ENCODE measurements around the gene TAF15.

- TF ChIP-seq CTCF (IDR thresholded peaks at IDR 0.05 in 4 of 5, conservative IDR thresholded peaks at IDR 0.05 in 1 of 5) (no peak), POLR2A (IDR thresholded peaks at IDR 0.05) (no peak)
Measured at GRCh38 chr17:35868737-35869136, 59.5 kb downstream of the TAF15 start, which contains the start of gene HEATR9.

All from gastrocnemius medialis (tissue), 4 donors.